HepG2 (cell line): ENCODE measurements around the gene CNTN2. TPM values are rescaled to one million over a fixed set of nuclear protein-coding genes. Genes with fewer than 3 reads are reported as not detected.

Experiments used
- ETV6 ChIP-seq: sonication (generic); formaldehyde crosslinking; conservative IDR thresholded peaks from 2 replicates; pipeline ENCODE4 v1.4.0; 2020; ENCODE audit warnings: missing genetic modification reagents
- EZH2 ChIP-seq: conservative IDR thresholded peaks from 2 replicates; pipeline ENCODE4 v1.6.1; 2012; ENCODE audit warnings: mild to moderate bottlenecking, low read depth, low read length, moderate library complexity
- HMG20B ChIP-seq: conservative IDR thresholded peaks from 2 replicates; pipeline ENCODE4 v1.6.1; 2016; ENCODE audit warnings: missing genetic modification reagents, missing compliant biosample characterization
- MED13 ChIP-seq: sonication (generic); formaldehyde crosslinking; IDR thresholded peaks from 2 replicates; pipeline ENCODE4 v1.5.0; 2020; ENCODE audit warnings: missing genetic modification reagents
- MTF2 ChIP-seq: sonication (generic); formaldehyde crosslinking; IDR thresholded peaks from 2 replicates; pipeline ENCODE4 v1.5.0; 2020; ENCODE audit warnings: missing genetic modification reagents, borderline replicate concordance
- PHF5A ChIP-seq: IDR thresholded peaks from one replicate; pipeline ENCODE4 v1.6.1; 2018; ENCODE audit warnings: low read depth, missing genetic modification reagents; ENCODE audit not compliant: unreplicated experiment
- RCOR2 ChIP-seq: IDR thresholded peaks from 2 replicates; pipeline ENCODE4 v1.6.1; 2016; ENCODE audit warnings: missing biosample characterization, missing genetic modification reagents
- ZFP82 ChIP-seq: sonication (generic); formaldehyde crosslinking; IDR thresholded peaks from 2 replicates; pipeline ENCODE4 v1.5.1; 2020; ENCODE audit warnings: mild to moderate bottlenecking, missing genetic modification reagents, borderline replicate concordance
- ZNF501 ChIP-seq: sonication (generic); formaldehyde crosslinking; IDR thresholded peaks from 2 replicates; pipeline ENCODE4 v1.5.1; 2020; ENCODE audit warnings: mild to moderate bottlenecking, moderate library complexity, missing genetic modification reagents
- ZNF670 ChIP-seq: sonication (generic); formaldehyde crosslinking; IDR thresholded peaks from 2 replicates; pipeline ENCODE4 v1.8.0; 2022; ENCODE audit warnings: mild to moderate bottlenecking, missing genetic modification reagents, borderline replicate concordance
- ZSCAN31 ChIP-seq: sonication (generic); formaldehyde crosslinking; IDR thresholded peaks from 2 replicates; pipeline ENCODE4 v1.5.0; 2020; ENCODE audit warnings: low read depth, mild to moderate bottlenecking, missing genetic modification reagents
- polyA plus RNA-seq, 8 experiments: library from polyadenylated mRNA; depleted of rRNA in 3 of 8; stranded (reverse) in 7 of 8; unstranded in 1 of 8; fragments of >200 nt; fragmentation: Illumina TruSeq in 4 of 8; extraction: Trizol in 4 of 8; gene quantifications; 2 replicates each; pipeline versions ENCODE4 v1.2.1 to v1.2.3, GENCODE V29; 2011 to 2016; ENCODE audit warnings: low read depth in 4 of 8, missing spikeins in 1 of 8, mixed read lengths in 1 of 8; ENCODE audit not compliant: insufficient read depth in 1 of 8
- total RNA-seq, 5 experiments: library from RNA; depleted of rRNA; stranded (reverse); fragments of >200 nt; fragmentation: Illumina TruSeq; extraction: Trizol; gene quantifications; 2 replicates each; pipeline ENCODE4 v1.2.3, GENCODE V29; 2016; ENCODE audit warnings: low read depth in 1 of 5
- TF ChIP-seq, protein P1 (sequence below): sonication (generic); formaldehyde crosslinking; IDR thresholded peaks from 2 replicates; pipeline ENCODE4 v1.8.1; 2023; ENCODE audit warnings: missing genetic modification reagents, inconsistent platforms, borderline replicate concordance
- TF ChIP-seq, protein P2 (sequence below): sonication (generic); formaldehyde crosslinking; IDR thresholded peaks from 2 replicates; pipeline ENCODE4 v1.4.0; 2020; ENCODE audit warnings: mild to moderate bottlenecking, low read depth, missing genetic modification reagents
- TF ChIP-seq, protein P3 (sequence below): sonication (generic); formaldehyde crosslinking; IDR thresholded peaks from 2 replicates; pipeline ENCODE4 v1.4.0; 2020; ENCODE audit warnings: missing genetic modification reagents, mild to moderate bottlenecking, borderline replicate concordance
- TF ChIP-seq, protein P4 (sequence below): sonication (generic); formaldehyde crosslinking; IDR thresholded peaks from 2 replicates; pipeline ENCODE4 v1.4.0; 2020; ENCODE audit warnings: mild to moderate bottlenecking, missing genetic modification reagents, borderline replicate concordance
- TF ChIP-seq, protein P5 (sequence below), 2 experiments: sonication (generic) in 1 of 2; formaldehyde crosslinking in 1 of 2; IDR thresholded peaks; 2 replicates each; pipeline versions ENCODE4 v1.4.0 to v1.6.1; 2018 to 2020; ENCODE audit warnings: missing genetic modification reagents in 2 of 2, borderline replicate concordance in 1 of 2, low read depth in 1 of 2, mild to moderate bottlenecking in 1 of 2, missing biosample characterization in 1 of 2

Gene CNTN2
- total and polyA plus RNA-seq, 2 of the 13 experiments (the other 11 are each of a cell fraction or from before 2014, with no cell fraction given) = not detected

DNA sequence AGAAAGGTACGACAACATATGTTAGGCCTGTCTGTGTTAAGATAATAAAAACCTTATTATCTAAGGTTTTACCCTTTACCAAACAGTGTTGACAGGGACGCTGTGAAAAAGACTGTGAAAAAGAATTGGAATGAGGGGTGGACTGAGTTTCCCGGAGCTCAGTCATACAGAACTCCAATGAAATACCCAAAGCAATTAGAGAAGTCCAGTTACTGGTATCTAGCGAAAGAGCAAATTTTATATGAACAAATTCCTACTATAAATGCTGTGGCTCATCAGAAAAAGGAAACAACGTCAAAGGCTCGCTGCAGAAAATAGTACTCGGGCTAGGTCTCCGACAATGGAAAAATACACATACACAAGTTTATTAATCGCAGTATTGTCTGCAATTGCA lies 79.5 kb downstream of the CNTN2 start (continued):
- TF ChIP-seq ZFP82 (CRISPR knock-in tag) (peak; percentile 35; the same call in 1 of the 2 replicates), ZSCAN31 (no peak), MED13 (0 out of 2 replicates have a peak, but pooled peaks have one; percentile 23), ETV6 (CRISPR knock-in tag) (no peak), MTF2 (0 out of 2 replicates have a peak, but pooled peaks have one; percentile 45), PHF5A (CRISPR knock-in tag) (peak; percentile 5), ZNF501 (CRISPR knock-in tag) (peak; percentile 8; the same call in 1 of the 2 replicates), HMG20B (no peak), RCOR2 (CRISPR knock-in tag) (0 out of 2 replicates have a peak, but pooled peaks have one; percentile 10), EZH2 (no peak), ZNF670 (CRISPR knock-in tag) (peak; percentile 95)
- TF ChIP-seq, protein P1, sequence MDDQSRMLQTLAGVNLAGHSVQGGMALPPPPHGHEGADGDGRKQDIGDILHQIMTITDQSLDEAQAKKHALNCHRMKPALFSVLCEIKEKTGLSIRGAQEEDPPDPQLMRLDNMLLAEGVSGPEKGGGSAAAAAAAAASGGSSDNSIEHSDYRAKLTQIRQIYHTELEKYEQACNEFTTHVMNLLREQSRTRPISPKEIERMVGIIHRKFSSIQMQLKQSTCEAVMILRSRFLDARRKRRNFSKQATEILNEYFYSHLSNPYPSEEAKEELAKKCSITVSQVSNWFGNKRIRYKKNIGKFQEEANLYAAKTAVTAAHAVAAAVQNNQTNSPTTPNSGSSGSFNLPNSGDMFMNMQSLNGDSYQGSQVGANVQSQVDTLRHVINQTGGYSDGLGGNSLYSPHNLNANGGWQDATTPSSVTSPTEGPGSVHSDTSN (CRISPR knock-in tag) = 0 out of 2 replicates have a peak, but pooled peaks have one; percentile 31
- TF ChIP-seq, protein P2, sequence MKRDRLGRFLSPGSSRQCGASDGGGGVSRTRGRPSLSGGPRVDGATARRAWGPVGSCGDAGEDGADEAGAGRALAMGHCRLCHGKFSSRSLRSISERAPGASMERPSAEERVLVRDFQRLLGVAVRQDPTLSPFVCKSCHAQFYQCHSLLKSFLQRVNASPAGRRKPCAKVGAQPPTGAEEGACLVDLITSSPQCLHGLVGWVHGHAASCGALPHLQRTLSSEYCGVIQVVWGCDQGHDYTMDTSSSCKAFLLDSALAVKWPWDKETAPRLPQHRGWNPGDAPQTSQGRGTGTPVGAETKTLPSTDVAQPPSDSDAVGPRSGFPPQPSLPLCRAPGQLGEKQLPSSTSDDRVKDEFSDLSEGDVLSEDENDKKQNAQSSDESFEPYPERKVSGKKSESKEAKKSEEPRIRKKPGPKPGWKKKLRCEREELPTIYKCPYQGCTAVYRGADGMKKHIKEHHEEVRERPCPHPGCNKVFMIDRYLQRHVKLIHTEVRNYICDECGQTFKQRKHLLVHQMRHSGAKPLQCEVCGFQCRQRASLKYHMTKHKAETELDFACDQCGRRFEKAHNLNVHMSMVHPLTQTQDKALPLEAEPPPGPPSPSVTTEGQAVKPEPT (CRISPR knock-in tag) = 0 out of 2 replicates have a peak, but pooled peaks have one; percentile 7
- TF ChIP-seq, protein P3, sequence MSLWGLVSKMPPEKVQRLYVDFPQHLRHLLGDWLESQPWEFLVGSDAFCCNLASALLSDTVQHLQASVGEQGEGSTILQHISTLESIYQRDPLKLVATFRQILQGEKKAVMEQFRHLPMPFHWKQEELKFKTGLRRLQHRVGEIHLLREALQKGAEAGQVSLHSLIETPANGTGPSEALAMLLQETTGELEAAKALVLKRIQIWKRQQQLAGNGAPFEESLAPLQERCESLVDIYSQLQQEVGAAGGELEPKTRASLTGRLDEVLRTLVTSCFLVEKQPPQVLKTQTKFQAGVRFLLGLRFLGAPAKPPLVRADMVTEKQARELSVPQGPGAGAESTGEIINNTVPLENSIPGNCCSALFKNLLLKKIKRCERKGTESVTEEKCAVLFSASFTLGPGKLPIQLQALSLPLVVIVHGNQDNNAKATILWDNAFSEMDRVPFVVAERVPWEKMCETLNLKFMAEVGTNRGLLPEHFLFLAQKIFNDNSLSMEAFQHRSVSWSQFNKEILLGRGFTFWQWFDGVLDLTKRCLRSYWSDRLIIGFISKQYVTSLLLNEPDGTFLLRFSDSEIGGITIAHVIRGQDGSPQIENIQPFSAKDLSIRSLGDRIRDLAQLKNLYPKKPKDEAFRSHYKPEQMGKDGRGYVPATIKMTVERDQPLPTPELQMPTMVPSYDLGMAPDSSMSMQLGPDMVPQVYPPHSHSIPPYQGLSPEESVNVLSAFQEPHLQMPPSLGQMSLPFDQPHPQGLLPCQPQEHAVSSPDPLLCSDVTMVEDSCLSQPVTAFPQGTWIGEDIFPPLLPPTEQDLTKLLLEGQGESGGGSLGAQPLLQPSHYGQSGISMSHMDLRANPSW (CRISPR knock-in tag) = no peak
- TF ChIP-seq, protein P4, sequence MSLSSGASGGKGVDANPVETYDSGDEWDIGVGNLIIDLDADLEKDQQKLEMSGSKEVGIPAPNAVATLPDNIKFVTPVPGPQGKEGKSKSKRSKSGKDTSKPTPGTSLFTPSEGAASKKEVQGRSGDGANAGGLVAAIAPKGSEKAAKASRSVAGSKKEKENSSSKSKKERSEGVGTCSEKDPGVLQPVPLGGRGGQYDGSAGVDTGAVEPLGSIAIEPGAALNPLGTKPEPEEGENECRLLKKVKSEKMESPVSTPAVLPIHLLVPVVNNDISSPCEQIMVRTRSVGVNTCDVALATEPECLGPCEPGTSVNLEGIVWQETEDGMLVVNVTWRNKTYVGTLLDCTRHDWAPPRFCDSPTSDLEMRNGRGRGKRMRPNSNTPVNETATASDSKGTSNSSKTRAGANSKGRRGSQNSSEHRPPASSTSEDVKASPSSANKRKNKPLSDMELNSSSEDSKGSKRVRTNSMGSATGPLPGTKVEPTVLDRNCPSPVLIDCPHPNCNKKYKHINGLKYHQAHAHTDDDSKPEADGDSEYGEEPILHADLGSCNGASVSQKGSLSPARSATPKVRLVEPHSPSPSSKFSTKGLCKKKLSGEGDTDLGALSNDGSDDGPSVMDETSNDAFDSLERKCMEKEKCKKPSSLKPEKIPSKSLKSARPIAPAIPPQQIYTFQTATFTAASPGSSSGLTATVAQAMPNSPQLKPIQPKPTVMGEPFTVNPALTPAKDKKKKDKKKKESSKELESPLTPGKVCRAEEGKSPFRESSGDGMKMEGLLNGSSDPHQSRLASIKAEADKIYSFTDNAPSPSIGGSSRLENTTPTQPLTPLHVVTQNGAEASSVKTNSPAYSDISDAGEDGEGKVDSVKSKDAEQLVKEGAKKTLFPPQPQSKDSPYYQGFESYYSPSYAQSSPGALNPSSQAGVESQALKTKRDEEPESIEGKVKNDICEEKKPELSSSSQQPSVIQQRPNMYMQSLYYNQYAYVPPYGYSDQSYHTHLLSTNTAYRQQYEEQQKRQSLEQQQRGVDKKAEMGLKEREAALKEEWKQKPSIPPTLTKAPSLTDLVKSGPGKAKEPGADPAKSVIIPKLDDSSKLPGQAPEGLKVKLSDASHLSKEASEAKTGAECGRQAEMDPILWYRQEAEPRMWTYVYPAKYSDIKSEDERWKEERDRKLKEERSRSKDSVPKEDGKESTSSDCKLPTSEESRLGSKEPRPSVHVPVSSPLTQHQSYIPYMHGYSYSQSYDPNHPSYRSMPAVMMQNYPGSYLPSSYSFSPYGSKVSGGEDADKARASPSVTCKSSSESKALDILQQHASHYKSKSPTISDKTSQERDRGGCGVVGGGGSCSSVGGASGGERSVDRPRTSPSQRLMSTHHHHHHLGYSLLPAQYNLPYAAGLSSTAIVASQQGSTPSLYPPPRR (CRISPR knock-in tag) = peak; percentile 5; the same call in 1 of the 2 replicates
- TF ChIP-seq, protein P5, sequence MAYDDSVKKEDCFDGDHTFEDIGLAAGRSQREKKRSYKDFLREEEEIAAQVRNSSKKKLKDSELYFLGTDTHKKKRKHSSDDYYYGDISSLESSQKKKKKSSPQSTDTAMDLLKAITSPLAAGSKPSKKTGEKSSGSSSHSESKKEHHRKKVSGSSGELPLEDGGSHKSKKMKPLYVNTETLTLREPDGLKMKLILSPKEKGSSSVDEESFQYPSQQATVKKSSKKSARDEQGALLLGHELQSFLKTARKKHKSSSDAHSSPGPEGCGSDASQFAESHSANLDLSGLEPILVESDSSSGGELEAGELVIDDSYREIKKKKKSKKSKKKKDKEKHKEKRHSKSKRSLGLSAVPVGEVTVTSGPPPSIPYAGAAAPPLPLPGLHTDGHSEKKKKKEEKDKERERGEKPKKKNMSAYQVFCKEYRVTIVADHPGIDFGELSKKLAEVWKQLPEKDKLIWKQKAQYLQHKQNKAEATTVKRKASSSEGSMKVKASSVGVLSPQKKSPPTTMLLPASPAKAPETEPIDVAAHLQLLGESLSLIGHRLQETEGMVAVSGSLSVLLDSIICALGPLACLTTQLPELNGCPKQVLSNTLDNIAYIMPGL (CRISPR knock-in tag; IDR thresholded peaks at IDR 0.05; ENCODE audit: borderline replicate concordance in 1 of 2, low read depth in 1 of 2) = peak; percentile 1 to 17; a peak in 1 of 4 replicates
